GM12878 (cell line): ENCODE measurements around the gene ACTR2. TPM values are rescaled to one million over a fixed set of nuclear protein-coding genes. Genes with fewer than 3 reads are reported as not detected.
A peak's percentile ranks its signal among the peaks of the same experiment; 100 is the strongest.

Experiments
- CBX5 ChIP-seq: sonication (generic); IDR thresholded peaks from 2 replicates; pipeline ENCODE4 v1.6.1; 2016; ENCODE audit warnings: low read depth, moderate library complexity, mild to moderate bottlenecking, inconsistent platforms
- CREB1 ChIP-seq: IDR thresholded peaks from 2 replicates; pipeline ENCODE4 v1.6.1; 2012; ENCODE audit warnings: low read depth, mild to moderate bottlenecking, inconsistent platforms
- ESRRA ChIP-seq: IDR thresholded peaks from 2 replicates; pipeline ENCODE4 v1.6.1; 2012; ENCODE audit warnings: mild to moderate bottlenecking, low read length, improper control_type of control experiment
- FOXM1 ChIP-seq: IDR thresholded peaks from 2 replicates; pipeline ENCODE4 v1.6.1; 2012; ENCODE audit warnings: low read depth, mild to moderate bottlenecking, inconsistent platforms, low read length, moderate library complexity
- GABPA ChIP-seq: IDR thresholded peaks from 2 replicates; pipeline ENCODE4 v1.6.1; 2014; ENCODE audit warnings: antibody characterized with exemption, low read depth, mild to moderate bottlenecking, inconsistent platforms
- HCFC1 ChIP-seq: fragments of 150-350 bp; IDR thresholded peaks from 2 replicates; pipeline ENCODE4 v1.6.1; 2014; ENCODE audit warnings: low read length
- HDAC6 ChIP-seq: fragments of 200-600 bp; sonication (generic); IDR thresholded peaks from one replicate; pipeline ENCODE4 v1.8.0; 2017; ENCODE audit warnings: antibody characterized with exemption; ENCODE audit not compliant: unreplicated experiment
- KAT2A ChIP-seq: conservative IDR thresholded peaks from 2 replicates; pipeline ENCODE4 v1.6.1; 2011; ENCODE audit warnings: low read depth, low read length; ENCODE audit not compliant: control insufficient read depth
- MEF2B ChIP-seq: fragments of 450-650 bp; IDR thresholded peaks from 2 replicates; pipeline ENCODE4 v1.6.1; 2018; ENCODE audit warnings: mild to moderate bottlenecking, moderate library complexity; ENCODE audit not compliant: partially characterized antibody, poor library complexity, severe bottlenecking
- MTA3 ChIP-seq: IDR thresholded peaks from 2 replicates; pipeline ENCODE4 v1.6.1; 2012; ENCODE audit warnings: low read length, inconsistent platforms, borderline replicate concordance
- MYC ChIP-seq: IDR thresholded peaks from 2 replicates; pipeline ENCODE4 v1.6.1; 2011; ENCODE audit warnings: mild to moderate bottlenecking, low read length, moderate library complexity, inconsistent platforms; ENCODE audit not compliant: insufficient read depth, insufficient replicate concordance, insufficient read length, severe bottlenecking
- NR2F1 ChIP-seq: fragments of 450-650 bp; conservative IDR thresholded peaks from 2 replicates; pipeline ENCODE4 v1.6.1; 2017; ENCODE audit warnings: mild to moderate bottlenecking
- NRF1 ChIP-seq: conservative IDR thresholded peaks from 2 replicates; pipeline ENCODE4 v1.6.1; 2011; ENCODE audit warnings: mild to moderate bottlenecking, low read depth, low read length, improper control_type of control experiment
- PAX5 ChIP-seq: IDR thresholded peaks from 2 replicates; pipeline ENCODE4 v1.6.1; 2011; ENCODE audit warnings: low read depth, low read length, borderline replicate concordance
- RELA ChIP-seq: fragments of 450-650 bp; IDR thresholded peaks from 2 replicates; pipeline ENCODE4 v1.8.0; 2014; ENCODE audit warnings: borderline replicate concordance; ENCODE audit not compliant: partially characterized antibody
- RFX5 ChIP-seq: IDR thresholded peaks from 2 replicates; pipeline ENCODE4 v1.6.1; 2011; ENCODE audit warnings: low read depth, low read length, improper control_type of control experiment
- SREBF2 ChIP-seq: IDR thresholded peaks from 2 replicates; pipeline ENCODE4 v1.6.1; 2012; ENCODE audit warnings: mild to moderate bottlenecking, low read length
- TCF12 ChIP-seq: IDR thresholded peaks from 2 replicates; pipeline ENCODE4 v1.6.1; 2011; ENCODE audit warnings: low read depth, mild to moderate bottlenecking, low read length
- ZNF207 ChIP-seq: fragments of 450-650 bp; IDR thresholded peaks from 2 replicates; pipeline ENCODE4 v1.6.1; 2014; ENCODE audit warnings: antibody characterized with exemption, mild to moderate bottlenecking, borderline replicate concordance
- polyA plus RNA-seq, 11 experiments: library from polyadenylated mRNA; depleted of rRNA in 4 of 11; unstranded in 6 of 11; stranded (reverse) in 5 of 11; fragments of >200 nt; fragmentation: Nextera tagmentation in 4 of 11; fragmentation: Illumina TruSeq in 1 of 11; extraction: Ambion mirVana in 4 of 11; extraction: Trizol in 1 of 11; gene quantifications; 1 replicate in 1 of 11; 2 replicates in 10 of 11; pipeline versions ENCODE4 v1.2.1 to v1.2.3, GENCODE V29; 2011 to 2016; ENCODE audit warnings: inconsistent platforms in 2 of 11, missing spikeins in 2 of 11, low read depth in 1 of 11
- total RNA-seq, 4 experiments: library from RNA; depleted of rRNA in 3 of 4; stranded (reverse); fragments of >200 nt in 3 of 4; fragmentation: Illumina TruSeq in 1 of 4; extraction: Trizol in 1 of 4; gene quantifications; 2 replicates each; pipeline versions ENCODE4 v1.2.1 to v1.2.3, GENCODE V29; 2013 to 2021
- TF ChIP-seq, protein P1 (sequence below): fragments of 450-650 bp; formaldehyde crosslinking; IDR thresholded peaks from 2 replicates; pipeline ENCODE4 v1.5.0; 2022; ENCODE audit warnings: mild to moderate bottlenecking, missing genetic modification characterization
- TF ChIP-seq, protein P2 (sequence below): IDR thresholded peaks from 2 replicates; pipeline ENCODE4 v1.6.1; 2011; ENCODE audit warnings: low read depth, low read length, improper control_type of control experiment, borderline replicate concordance
- TF ChIP-seq, protein P3 (sequence below): fragments of 450-650 bp; IDR thresholded peaks from 2 replicates; pipeline ENCODE4 v1.6.1; 2017; ENCODE audit warnings: mild to moderate bottlenecking

ACTR2 gene
- total and polyA plus RNA-seq, 10 of the 15 experiments (the other 5 are each of a cell fraction or from before 2014, with no cell fraction given): 94.2 to 401 (median 195) TPM

DNA sequence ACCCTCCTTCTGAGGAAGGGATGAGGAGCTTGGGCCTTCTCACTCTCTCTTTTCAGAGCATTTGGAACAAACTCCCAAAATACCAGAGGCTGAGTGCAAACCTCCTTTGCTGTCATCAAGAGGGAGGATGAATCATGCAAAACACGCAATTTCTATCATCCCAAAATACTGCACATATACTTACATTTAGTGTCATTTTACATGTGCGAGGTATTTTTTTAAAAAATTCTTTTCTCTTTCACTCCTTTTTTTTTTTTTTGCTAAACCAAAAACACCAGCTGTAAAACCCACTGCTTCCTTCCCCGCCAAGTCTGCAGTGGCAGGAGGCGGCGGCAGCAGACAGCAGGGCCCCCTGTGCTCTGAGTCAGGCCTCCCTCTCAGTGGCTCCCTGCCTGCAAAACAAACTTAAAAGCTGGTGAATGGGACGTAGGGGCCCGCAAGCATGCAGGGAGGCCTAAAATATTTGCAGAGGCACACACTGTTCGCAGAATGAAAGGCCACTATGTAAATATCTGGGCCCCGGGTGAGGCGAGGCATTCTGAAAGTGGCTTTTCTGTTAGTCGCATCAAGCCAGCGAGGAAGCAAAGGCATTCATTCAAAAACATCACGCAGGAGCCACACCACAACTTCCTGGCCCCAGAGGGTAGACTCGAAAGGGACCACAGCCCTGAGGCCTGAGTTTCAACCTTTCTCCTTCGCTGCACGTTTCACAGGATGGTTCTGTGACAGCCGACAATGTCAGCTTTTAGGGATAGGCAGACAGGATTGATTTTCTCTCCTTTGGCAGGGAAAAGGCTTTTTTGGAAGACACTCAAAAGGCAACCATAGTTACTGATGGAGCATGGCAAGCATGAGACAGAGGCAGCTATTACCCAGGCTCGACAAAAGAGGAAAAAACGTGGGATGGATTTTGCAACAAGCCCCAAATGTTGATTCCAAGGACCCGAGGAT, 73.4 kb downstream of the ACTR2 start (continued):
- peak; percentile 50; the same call in 1 of the 2 replicates for TF ChIP-seq CREB1
- TF ChIP-seq, protein P1, sequence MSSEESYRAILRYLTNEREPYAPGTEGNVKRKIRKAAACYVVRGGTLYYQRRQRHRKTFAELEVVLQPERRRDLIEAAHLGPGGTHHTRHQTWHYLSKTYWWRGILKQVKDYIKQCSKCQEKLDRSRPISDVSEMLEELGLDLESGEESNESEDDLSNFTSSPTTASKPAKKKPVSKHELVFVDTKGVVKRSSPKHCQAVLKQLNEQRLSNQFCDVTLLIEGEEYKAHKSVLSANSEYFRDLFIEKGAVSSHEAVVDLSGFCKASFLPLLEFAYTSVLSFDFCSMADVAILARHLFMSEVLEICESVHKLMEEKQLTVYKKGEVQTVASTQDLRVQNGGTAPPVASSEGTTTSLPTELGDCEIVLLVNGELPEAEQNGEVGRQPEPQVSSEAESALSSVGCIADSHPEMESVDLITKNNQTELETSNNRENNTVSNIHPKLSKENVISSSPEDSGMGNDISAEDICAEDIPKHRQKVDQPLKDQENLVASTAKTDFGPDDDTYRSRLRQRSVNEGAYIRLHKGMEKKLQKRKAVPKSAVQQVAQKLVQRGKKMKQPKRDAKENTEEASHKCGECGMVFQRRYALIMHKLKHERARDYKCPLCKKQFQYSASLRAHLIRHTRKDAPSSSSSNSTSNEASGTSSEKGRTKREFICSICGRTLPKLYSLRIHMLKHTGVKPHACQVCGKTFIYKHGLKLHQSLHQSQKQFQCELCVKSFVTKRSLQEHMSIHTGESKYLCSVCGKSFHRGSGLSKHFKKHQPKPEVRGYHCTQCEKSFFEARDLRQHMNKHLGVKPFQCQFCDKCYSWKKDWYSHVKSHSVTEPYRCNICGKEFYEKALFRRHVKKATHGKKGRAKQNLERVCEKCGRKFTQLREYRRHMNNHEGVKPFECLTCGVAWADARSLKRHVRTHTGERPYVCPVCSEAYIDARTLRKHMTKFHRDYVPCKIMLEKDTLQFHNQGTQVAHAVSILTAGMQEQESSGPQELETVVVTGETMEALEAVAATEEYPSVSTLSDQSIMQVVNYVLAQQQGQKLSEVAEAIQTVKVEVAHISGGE (CRISPR knock-in tag): no peak
- TF ChIP-seq KAT2A: no peak
- TF ChIP-seq RFX5: no peak
- TF ChIP-seq ZNF207: no peak
- TF ChIP-seq ESRRA: no peak
- TF ChIP-seq GABPA: no peak
- no peak for TF ChIP-seq MTA3
- no peak; the same call in 1 of the 2 replicates for TF ChIP-seq FOXM1
- TF ChIP-seq CBX5: peak; percentile 22; the same call in 1 of the 2 replicates
- no peak for TF ChIP-seq RELA
- no peak for TF ChIP-seq NRF1
- no peak for TF ChIP-seq PAX5
- TF ChIP-seq MYC: no peak
- no peak for TF ChIP-seq SREBF2
- TF ChIP-seq HDAC6: no peak
- TF ChIP-seq TCF12: no peak
- TF ChIP-seq, protein P2, sequence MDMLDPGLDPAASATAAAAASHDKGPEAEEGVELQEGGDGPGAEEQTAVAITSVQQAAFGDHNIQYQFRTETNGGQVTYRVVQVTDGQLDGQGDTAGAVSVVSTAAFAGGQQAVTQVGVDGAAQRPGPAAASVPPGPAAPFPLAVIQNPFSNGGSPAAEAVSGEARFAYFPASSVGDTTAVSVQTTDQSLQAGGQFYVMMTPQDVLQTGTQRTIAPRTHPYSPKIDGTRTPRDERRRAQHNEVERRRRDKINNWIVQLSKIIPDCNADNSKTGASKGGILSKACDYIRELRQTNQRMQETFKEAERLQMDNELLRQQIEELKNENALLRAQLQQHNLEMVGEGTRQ: no peak
- TF ChIP-seq MEF2B: peak; percentile 15
- TF ChIP-seq, protein P3, sequence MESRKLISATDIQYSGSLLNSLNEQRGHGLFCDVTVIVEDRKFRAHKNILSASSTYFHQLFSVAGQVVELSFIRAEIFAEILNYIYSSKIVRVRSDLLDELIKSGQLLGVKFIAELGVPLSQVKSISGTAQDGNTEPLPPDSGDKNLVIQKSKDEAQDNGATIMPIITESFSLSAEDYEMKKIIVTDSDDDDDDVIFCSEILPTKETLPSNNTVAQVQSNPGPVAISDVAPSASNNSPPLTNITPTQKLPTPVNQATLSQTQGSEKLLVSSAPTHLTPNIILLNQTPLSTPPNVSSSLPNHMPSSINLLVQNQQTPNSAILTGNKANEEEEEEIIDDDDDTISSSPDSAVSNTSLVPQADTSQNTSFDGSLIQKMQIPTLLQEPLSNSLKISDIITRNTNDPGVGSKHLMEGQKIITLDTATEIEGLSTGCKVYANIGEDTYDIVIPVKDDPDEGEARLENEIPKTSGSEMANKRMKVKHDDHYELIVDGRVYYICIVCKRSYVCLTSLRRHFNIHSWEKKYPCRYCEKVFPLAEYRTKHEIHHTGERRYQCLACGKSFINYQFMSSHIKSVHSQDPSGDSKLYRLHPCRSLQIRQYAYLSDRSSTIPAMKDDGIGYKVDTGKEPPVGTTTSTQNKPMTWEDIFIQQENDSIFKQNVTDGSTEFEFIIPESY: no peak
- no peak for TF ChIP-seq HCFC1
- no peak for TF ChIP-seq NR2F1
